ENCODE measurements around the gene MIAT. TPM values are rescaled to one million over a fixed set of nuclear protein-coding genes. Genes with fewer than 3 reads are reported as not detected.

Gene MIAT
- total and polyA plus RNA-seq, 2 of the 8 experiments (the other 6 are each of a cell fraction or from before 2014, with no cell fraction given), result 27.6 to 36.0 TPM

GRCh38 chr22:26636296-26636695, 21.1 kb upstream of the MIAT start:
- H2AFZ ChIP-seq (ENCODE audit: low read length), result no peak overlapping the region
- H4K5ac ChIP-seq (ENCODE audit: insufficient read length, low read depth, low read length), result no peak overlapping the region
- no peaks in the 10 kb centered on the region for H3K36me3 ChIP-seq (ENCODE audit: control insufficient read depth in 2 of 4, insufficient read depth in 4 of 4, low read length in 3 of 4)
- H3K4me2 ChIP-seq (ENCODE audit: insufficient read depth in 1 of 2, low read depth in 2 of 2, low read length in 2 of 2), result no peak overlapping the region
- no peak overlapping the region for H3K14ac ChIP-seq (ENCODE audit: insufficient read length)
- no peak for FAIRE-seq
- no peak overlapping the region for H4K91ac ChIP-seq (replicated peaks; ENCODE audit: insufficient read length, low read length)
- H3K4me3 ChIP-seq (ENCODE audit: extremely low read depth in 1 of 4, insufficient read depth in 2 of 4, low read depth in 3 of 4, low read length in 4 of 4), result no peak overlapping the region
- no peak overlapping the region for H2BK20ac ChIP-seq (ENCODE audit: low read length)
- no peak overlapping the region for H2BK120ac ChIP-seq (replicated peaks; ENCODE audit: low read depth, low read length)
- no peak overlapping the region for H3K9ac ChIP-seq (replicated peaks in 1 of 4; ENCODE audit: extremely low read depth in 1 of 4, low read depth in 3 of 4, low read length in 3 of 4)
- H3K4me1 ChIP-seq (replicated peaks in 1 of 4; ENCODE audit: control insufficient read depth in 3 of 4, insufficient read depth in 4 of 4, low read length in 3 of 4), result peaks cover 0 to 8% (median 2%) of the 10 kb centered on the region in 4 experiments; a peak in 3 of 7 replicates
- no peak overlapping the region for H2AK5ac ChIP-seq (ENCODE audit: low read depth, low read length)
- WGBS, 2 experiments (ENCODE audit: extremely low coverage in 1 of 2, insufficient coverage in 1 of 2, insufficient read length in 1 of 2, insufficient replicate concordance in 2 of 2, low coverage in 1 of 2, low lambda C conversion rate in 2 of 2, missing lambda C conversion rate in 1 of 2), result 87% methylated on average over 1 of the region's 1 CpG; no CpG with 5 or more reads in 1 of the 2 experiments
- H3K23me2 ChIP-seq (ENCODE audit: low read depth, low read length), result no peaks in the 10 kb centered on the region
- H3K79me1 ChIP-seq (ENCODE audit: low read depth, low read length), result no peaks in the 10 kb centered on the region
- no peak overlapping the region for H3K23ac ChIP-seq (ENCODE audit: insufficient read length)
- DNase-seq (ENCODE audit: low read depth in 1 of 2, low spot score in 2 of 2), result no peak
- no peak overlapping the region for H4K8ac ChIP-seq (ENCODE audit: extremely low read depth, insufficient read depth, low read length)
- no peak overlapping the region for H2BK15ac ChIP-seq (ENCODE audit: low read length)
- H3K56ac ChIP-seq (replicated peaks; ENCODE audit: insufficient read length, low read depth, low read length), result no peak overlapping the region
- H3K18ac ChIP-seq (ENCODE audit: extremely low read depth, low read length), result no peak overlapping the region
- H3K79me2 ChIP-seq (ENCODE audit: control insufficient read depth in 1 of 2, insufficient read depth in 2 of 2, low read length in 2 of 2), result no peaks in the 10 kb centered on the region
- TF ChIP-seq SRF (IDR thresholded peaks at IDR 0.05; ENCODE audit: low read depth, low read length), result no peak
- TF ChIP-seq KDM1A (IDR thresholded peaks at IDR 0.05; ENCODE audit: borderline replicate concordance, low read length), result peak; percentile 78; the same call in 1 of the 2 replicates
- H3K4ac ChIP-seq (replicated peaks; ENCODE audit: insufficient read length, low read depth, low read length), result no peak overlapping the region
- H2BK5ac ChIP-seq (ENCODE audit: low read depth, low read length), result no peak overlapping the region
- ChIA-PET POLR2A (ENCODE audit: partially characterized antibody) (no interaction called here), CTCF (ENCODE audit: partially characterized antibody) (no interaction called here)
- H2BK12ac ChIP-seq (ENCODE audit: low read depth, low read length), result no peak overlapping the region
- H3K9me3 ChIP-seq (ENCODE audit: insufficient read depth in 2 of 2, low read depth in 1 of 2, low read length in 1 of 2), result no peaks in the 10 kb centered on the region
- H3K27ac ChIP-seq (ENCODE audit: low read depth, low read length), result no peak overlapping the region
- no peaks in the 10 kb centered on the region for H3K27me3 ChIP-seq (replicated peaks in 1 of 4; ENCODE audit: control insufficient read depth in 3 of 4, extremely low read depth in 1 of 4, insufficient read depth in 3 of 4, low read length in 3 of 4)
- H4K20me1 ChIP-seq (replicated peaks in 1 of 2; ENCODE audit: control insufficient read depth in 1 of 2, insufficient read depth in 2 of 2, low read length in 2 of 2), result no peaks in the 10 kb centered on the region

All from H1 (cell line).